OCI-LY7 (cell line): Measurements from ENCODE around the gene ZNF689.

ENCODE experiments used
- EZH2phosphoT487 ChIP-seq: fragments of 200-600 bp; sonication (generic); IDR thresholded peaks from 2 replicates; pipeline ENCODE4 v1.6.1; 2018; ENCODE audit warnings: low read depth, borderline replicate concordance, mild to moderate bottlenecking, mixed run types, antibody characterized with exemption, low read length, moderate library complexity, mixed read lengths
- TF ChIP-seq, protein P1 (sequence below): fragments of 200-600 bp; sonication (generic); conservative IDR thresholded peaks from 2 replicates; pipeline ENCODE4 v1.5.1; 2014; ENCODE audit warnings: mild to moderate bottlenecking, antibody characterized with exemption, low read length, moderate library complexity, mixed read lengths

DNA sequence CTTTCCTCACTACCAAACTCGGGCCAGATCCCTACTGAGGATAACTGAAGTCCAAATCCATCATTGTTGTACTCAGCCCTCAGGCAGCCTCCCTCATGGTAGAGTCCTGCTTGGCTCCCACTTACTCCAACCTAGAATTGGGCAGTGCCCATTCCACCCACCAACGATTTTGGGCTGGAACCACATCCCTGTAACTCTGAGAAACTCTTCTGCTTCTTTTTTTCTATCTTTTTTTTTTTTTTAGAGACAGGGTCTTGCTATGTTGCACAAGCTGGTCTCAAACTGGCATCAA lies 41.8 kb upstream of the ZNF689 start:
- TF ChIP-seq, protein P1, sequence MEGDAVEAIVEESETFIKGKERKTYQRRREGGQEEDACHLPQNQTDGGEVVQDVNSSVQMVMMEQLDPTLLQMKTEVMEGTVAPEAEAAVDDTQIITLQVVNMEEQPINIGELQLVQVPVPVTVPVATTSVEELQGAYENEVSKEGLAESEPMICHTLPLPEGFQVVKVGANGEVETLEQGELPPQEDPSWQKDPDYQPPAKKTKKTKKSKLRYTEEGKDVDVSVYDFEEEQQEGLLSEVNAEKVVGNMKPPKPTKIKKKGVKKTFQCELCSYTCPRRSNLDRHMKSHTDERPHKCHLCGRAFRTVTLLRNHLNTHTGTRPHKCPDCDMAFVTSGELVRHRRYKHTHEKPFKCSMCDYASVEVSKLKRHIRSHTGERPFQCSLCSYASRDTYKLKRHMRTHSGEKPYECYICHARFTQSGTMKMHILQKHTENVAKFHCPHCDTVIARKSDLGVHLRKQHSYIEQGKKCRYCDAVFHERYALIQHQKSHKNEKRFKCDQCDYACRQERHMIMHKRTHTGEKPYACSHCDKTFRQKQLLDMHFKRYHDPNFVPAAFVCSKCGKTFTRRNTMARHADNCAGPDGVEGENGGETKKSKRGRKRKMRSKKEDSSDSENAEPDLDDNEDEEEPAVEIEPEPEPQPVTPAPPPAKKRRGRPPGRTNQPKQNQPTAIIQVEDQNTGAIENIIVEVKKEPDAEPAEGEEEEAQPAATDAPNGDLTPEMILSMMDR: no peak
- TF ChIP-seq EZH2phosphoT487: no peak
